Measurements from ENCODE around the gene GCK. TPM values are rescaled to one million over a fixed set of nuclear protein-coding genes. Genes with fewer than 3 reads are reported as not detected.

The GCK gene
- total RNA-seq, 2 experiments from 2014 or later: 0.16 TPM; not detected in 1

DNA sequence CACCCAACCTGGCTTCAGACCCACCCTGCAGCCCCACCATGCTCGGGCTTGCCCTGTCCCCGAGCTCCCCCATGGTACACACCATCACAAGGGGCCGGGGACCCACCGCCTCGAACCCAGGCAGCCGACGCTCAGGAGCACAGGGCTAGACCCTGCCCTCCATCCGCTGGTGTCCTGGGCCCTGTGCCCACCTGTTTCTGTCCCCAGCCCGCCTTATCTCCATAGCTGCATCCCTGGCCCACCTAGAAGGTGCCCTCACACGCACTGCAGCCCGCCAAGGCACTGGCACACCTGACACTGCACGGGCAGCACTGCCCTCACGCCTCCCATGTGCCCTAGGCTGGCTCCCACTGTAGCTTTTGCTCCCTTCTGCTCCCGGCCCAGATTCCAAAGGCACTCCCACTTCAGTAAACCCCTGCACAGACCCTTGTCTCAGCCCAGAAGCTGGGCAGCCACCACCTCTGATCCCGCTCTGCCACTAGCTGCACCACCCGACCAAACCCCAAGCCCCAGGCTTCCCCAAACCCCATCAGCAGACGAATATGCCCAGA, 28.7 kb upstream of the GCK start:
- Histone ChIP-seq H3K79me2 (ENCODE audit: insufficient read depth, low read depth, low read length) (no peaks in the 10 kb centered on the region), H3K9me3 (ENCODE audit: low read length) (no peaks in the 10 kb centered on the region), H3K27ac (ENCODE audit: low read depth, low read length, poor library complexity, severe bottlenecking) (no peak overlapping the region), H3K9me2 (ENCODE audit: insufficient read depth, low read length) (no peaks in the 10 kb centered on the region), H3K4me1 (ENCODE audit: insufficient read depth, low read length, poor library complexity, severe bottlenecking) (peaks cover 14% of the 10 kb centered on the region), H3K4me3 (ENCODE audit: low read depth, low read length, poor library complexity, severe bottlenecking) (no peak overlapping the region), H3K36me3 (ENCODE audit: insufficient read depth, low read length) (peaks cover 7% of the 10 kb centered on the region), H2AFZ (ENCODE audit: low read length) (no peak overlapping the region), H3K4me2 (ENCODE audit: low read length) (no peak overlapping the region), H4K20me1 (ENCODE audit: insufficient read depth, low read length) (no peaks in the 10 kb centered on the region)
- POLR2A ChIA-PET: interaction anchor here (1.1 kb wide), 1 partner anchor 150 kb away, joined by 3 read pairs; no protein-coding TSS in a partner anchor
- BruUV-seq (replicated peaks): no TSS peak
- DNase-seq (ENCODE audit: low spot score): no peak
- TF ChIP-seq EZH2phosphoT487 (IDR thresholded peaks at IDR 0.05; ENCODE audit: borderline replicate concordance, low read depth, low read length) (no peak), CTCF (conservative IDR thresholded peaks at IDR 0.05; ENCODE audit: low read length) (no peak)
- CTCF ChIA-PET (ENCODE audit: unreplicated experiment): no interaction called here
- intact Hi-C loops (cut with micrococcal nuclease; ENCODE audit: unreplicated experiment): no loop called here

GRCh38 chr7:44217223-44217714, 28.0 kb upstream of the GCK start:
- Histone ChIP-seq H3K36me3 (ENCODE audit: insufficient read depth, low read length) (peaks cover 12% of the 10 kb centered on the region), H3K27ac (ENCODE audit: low read depth, low read length, poor library complexity, severe bottlenecking) (no peak overlapping the region), H3K4me1 (ENCODE audit: insufficient read depth, low read length, poor library complexity, severe bottlenecking) (peaks cover 14% of the 10 kb centered on the region), H3K4me3 (ENCODE audit: low read depth, low read length, poor library complexity, severe bottlenecking) (no peak overlapping the region), H3K79me2 (ENCODE audit: insufficient read depth, low read depth, low read length) (no peaks in the 10 kb centered on the region), H3K4me2 (ENCODE audit: low read length) (no peak overlapping the region), H3K9me3 (ENCODE audit: low read length) (no peaks in the 10 kb centered on the region), H2AFZ (ENCODE audit: low read length) (no peak overlapping the region), H3K9me2 (ENCODE audit: insufficient read depth, low read length) (no peaks in the 10 kb centered on the region), H4K20me1 (ENCODE audit: insufficient read depth, low read length) (no peaks in the 10 kb centered on the region)
- intact Hi-C loops (cut with micrococcal nuclease; ENCODE audit: unreplicated experiment): no loop called here
- ChIA-PET POLR2A (no interaction called here), CTCF (ENCODE audit: unreplicated experiment) (interaction anchor here (0.6 kb wide), 1 partner anchor 152 kb away, joined by 9 read pairs; the partner anchor contains the start of gene PGAM2)
- no peak for DNase-seq (ENCODE audit: low spot score)
- TF ChIP-seq EZH2phosphoT487 (IDR thresholded peaks at IDR 0.05; ENCODE audit: borderline replicate concordance, low read depth, low read length): no peak
- no peak for TF ChIP-seq CTCF (conservative IDR thresholded peaks at IDR 0.05; ENCODE audit: low read length)
- BruUV-seq (replicated peaks): no TSS peak

DNA sequence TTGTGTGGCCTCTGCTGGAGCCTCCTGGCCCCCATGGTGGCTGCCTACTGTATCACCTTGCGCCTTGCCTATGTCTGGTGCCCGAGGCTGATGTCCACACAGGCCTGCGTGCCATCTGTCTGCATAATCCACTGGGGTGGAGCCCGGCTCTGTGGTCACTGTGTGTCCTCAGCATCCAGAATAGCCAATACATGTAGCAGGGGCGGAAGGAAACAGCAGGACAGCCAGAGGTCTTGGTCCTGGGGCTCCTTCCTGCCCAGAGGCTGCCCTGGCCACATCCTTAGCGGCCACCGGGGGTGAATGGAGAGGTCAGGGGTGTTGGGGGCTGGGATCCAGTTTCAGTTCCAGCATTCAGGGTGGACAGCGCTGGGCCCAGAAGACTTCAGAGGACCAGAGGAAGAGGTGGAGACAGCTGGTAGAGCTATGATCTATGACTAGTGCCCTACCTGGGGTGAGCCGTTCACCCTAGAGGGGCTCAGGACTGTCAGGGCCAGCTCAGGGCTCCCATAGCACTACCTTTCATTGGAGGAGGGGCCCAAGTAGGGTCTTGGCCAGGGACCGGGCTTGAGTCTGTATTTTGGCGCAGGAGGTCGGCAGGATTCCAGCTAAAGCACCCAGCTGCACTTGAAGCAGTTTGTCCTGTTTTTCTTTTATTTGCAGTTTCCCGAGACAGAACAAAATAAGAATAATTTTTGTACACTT, 27.4 kb upstream of the GCK start:
- ChIA-PET POLR2A (no interaction called here), CTCF (ENCODE audit: unreplicated experiment) (interaction anchor here (0.6 kb wide), 1 partner anchor 151 kb away, joined by 9 read pairs; the partner anchor contains the start of gene PGAM2)
- Histone ChIP-seq H2AFZ (ENCODE audit: low read length) (no peak overlapping the region), H3K4me3 (ENCODE audit: low read depth, low read length, poor library complexity, severe bottlenecking) (no peak overlapping the region), H3K4me2 (ENCODE audit: low read length) (no peak overlapping the region), H4K20me1 (ENCODE audit: insufficient read depth, low read length) (no peaks in the 10 kb centered on the region), H3K27ac (ENCODE audit: low read depth, low read length, poor library complexity, severe bottlenecking) (no peak overlapping the region), H3K36me3 (ENCODE audit: insufficient read depth, low read length) (peaks cover 18% of the 10 kb centered on the region), H3K79me2 (ENCODE audit: insufficient read depth, low read depth, low read length) (no peaks in the 10 kb centered on the region), H3K9me2 (ENCODE audit: insufficient read depth, low read length) (no peaks in the 10 kb centered on the region), H3K4me1 (ENCODE audit: insufficient read depth, low read length, poor library complexity, severe bottlenecking) (peaks cover 14% of the 10 kb centered on the region), H3K9me3 (ENCODE audit: low read length) (no peaks in the 10 kb centered on the region)
- no peak for DNase-seq (ENCODE audit: low spot score)
- TF ChIP-seq CTCF (conservative IDR thresholded peaks at IDR 0.05; ENCODE audit: low read length) (no peak), EZH2phosphoT487 (IDR thresholded peaks at IDR 0.05; ENCODE audit: borderline replicate concordance, low read depth, low read length) (no peak)
- no TSS peak for BruUV-seq (replicated peaks)
- intact Hi-C loops (cut with micrococcal nuclease; ENCODE audit: unreplicated experiment): no loop called here

Data from OCI-LY7 (cell line).